Ishikawa (cell line): ENCODE data around the gene DCAF6.

Experiments used
- CEBPB ChIP-seq: IDR thresholded peaks from 2 replicates; pipeline ENCODE4 v1.6.1; 2012
- CREB1 ChIP-seq: IDR thresholded peaks from 2 replicates; pipeline ENCODE4 v1.6.1; 2012; ENCODE audit warnings: low read depth
- EGR1 ChIP-seq: IDR thresholded peaks from 2 replicates; pipeline ENCODE4 v1.6.1; 2012
- EP300 ChIP-seq: IDR thresholded peaks from 2 replicates; pipeline ENCODE4 v1.6.1; 2012; ENCODE audit warnings: borderline replicate concordance
- FOXM1 ChIP-seq: IDR thresholded peaks from 2 replicates; pipeline ENCODE4 v1.6.1; 2012; ENCODE audit warnings: low read depth, borderline replicate concordance
- NFIC ChIP-seq: IDR thresholded peaks from 2 replicates; pipeline ENCODE4 v1.6.1; 2012
- RAD21 ChIP-seq: IDR thresholded peaks from 2 replicates; pipeline ENCODE4 v1.6.1; 2012; ENCODE audit warnings: low read depth
- REST ChIP-seq: IDR thresholded peaks from 2 replicates; pipeline ENCODE4 v1.6.1; 2012; ENCODE audit warnings: low read depth, mild to moderate bottlenecking
- TAF1 ChIP-seq: IDR thresholded peaks from 2 replicates; pipeline ENCODE4 v1.6.1; 2012; ENCODE audit warnings: low read depth, mild to moderate bottlenecking
- TCF12 ChIP-seq: IDR thresholded peaks from 2 replicates; pipeline ENCODE4 v1.6.1; 2012; ENCODE audit warnings: low read depth
- TEAD4 ChIP-seq: IDR thresholded peaks from 2 replicates; pipeline ENCODE4 v1.6.1; 2012
- USF1 ChIP-seq: IDR thresholded peaks from 2 replicates; pipeline ENCODE4 v1.6.1; 2012
- YY1 ChIP-seq: IDR thresholded peaks from 2 replicates; pipeline ENCODE4 v1.6.1; 2012; ENCODE audit warnings: low read depth
- ZBTB7A ChIP-seq: IDR thresholded peaks from 2 replicates; pipeline ENCODE4 v1.6.1; 2012; ENCODE audit warnings: low read depth
- TF ChIP-seq, protein P1 (sequence below): IDR thresholded peaks from 2 replicates; pipeline ENCODE4 v1.6.1; 2012

The DCAF6 gene

GRCh38 chr1:167955915-167956314 is 19.4 kb downstream of the DCAF6 start:
- no peak for TF ChIP-seq RAD21
- TF ChIP-seq CREB1 = no peak
- TF ChIP-seq, protein P1, sequence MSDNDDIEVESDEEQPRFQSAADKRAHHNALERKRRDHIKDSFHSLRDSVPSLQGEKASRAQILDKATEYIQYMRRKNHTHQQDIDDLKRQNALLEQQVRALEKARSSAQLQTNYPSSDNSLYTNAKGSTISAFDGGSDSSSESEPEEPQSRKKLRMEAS = no peak
- no peak for TF ChIP-seq CEBPB
- no peak for TF ChIP-seq TAF1
- no peak for TF ChIP-seq EGR1
- no peak for TF ChIP-seq FOXM1
- TF ChIP-seq ZBTB7A = no peak
- no peak for TF ChIP-seq YY1
- TF ChIP-seq EP300 = no peak
- no peak for TF ChIP-seq USF1

DNA sequence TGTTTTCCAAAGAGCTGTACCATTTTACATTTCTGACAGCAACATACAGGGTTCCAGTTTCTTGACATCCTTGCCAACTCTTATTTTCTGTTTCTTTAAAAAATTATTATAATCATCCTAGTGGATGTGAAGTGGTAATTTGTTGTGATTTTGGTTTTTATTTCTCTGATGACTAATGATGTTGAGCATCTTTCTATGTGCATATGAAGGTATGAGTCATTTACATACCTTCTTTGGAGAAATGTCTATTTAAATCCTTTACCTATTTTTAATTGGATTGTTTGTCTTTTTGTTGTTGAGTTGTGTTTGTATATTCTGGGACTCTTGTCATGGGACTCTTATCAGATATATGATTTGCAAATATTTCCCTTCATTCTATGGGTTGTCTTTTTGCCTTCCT is 21.2 kb downstream of the DCAF6 start:
- TF ChIP-seq CREB1 (no peak), TCF12 (no peak), TAF1 (no peak), RAD21 (no peak), YY1 (no peak)
- TF ChIP-seq, protein P1 = no peak

DNA sequence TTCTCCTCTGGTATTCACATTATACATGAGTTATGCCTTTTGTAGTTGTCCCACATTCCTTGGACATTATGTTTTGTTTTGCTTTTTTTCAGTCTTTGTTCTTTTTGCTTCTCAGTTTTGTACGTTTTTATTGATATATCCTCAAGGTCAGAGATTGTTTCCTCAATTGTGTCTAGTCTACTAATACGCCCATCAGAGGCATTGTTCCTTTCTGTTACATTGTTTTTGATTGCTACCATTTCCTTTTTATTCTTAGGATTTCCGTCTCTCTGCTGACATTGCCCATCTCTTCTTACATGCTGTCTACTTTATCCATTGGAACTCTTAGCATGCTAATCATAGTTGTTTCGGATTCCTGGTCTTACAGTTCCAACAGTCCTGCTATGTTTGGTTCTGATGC is 28.2 kb downstream of the DCAF6 start:
- TF ChIP-seq, protein P1 = no peak
- no peak for TF ChIP-seq TCF12

DNA sequence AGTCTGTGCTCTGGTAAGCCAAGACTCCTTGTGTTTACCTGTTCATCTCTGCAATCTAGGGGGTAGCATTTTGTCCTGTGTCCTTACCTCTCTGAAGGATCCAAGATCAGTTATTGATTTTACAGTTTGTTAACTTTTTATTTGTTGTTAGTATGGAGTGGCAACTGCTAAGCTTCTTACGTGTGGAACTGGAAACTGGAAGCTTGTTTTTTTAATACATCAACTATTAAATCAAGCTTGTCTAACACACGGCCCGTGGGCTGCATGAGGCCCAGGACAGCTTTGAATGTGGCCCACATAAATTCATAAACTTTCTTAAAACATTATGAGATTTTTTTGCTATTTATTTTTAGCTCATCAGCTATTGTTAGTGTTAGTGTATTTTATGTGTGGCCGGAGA is 29.6 kb downstream of the DCAF6 start:
- no peak for TF ChIP-seq CREB1
- no peak for TF ChIP-seq ZBTB7A
- no peak for TF ChIP-seq EGR1
- TF ChIP-seq YY1 = no peak

DNA sequence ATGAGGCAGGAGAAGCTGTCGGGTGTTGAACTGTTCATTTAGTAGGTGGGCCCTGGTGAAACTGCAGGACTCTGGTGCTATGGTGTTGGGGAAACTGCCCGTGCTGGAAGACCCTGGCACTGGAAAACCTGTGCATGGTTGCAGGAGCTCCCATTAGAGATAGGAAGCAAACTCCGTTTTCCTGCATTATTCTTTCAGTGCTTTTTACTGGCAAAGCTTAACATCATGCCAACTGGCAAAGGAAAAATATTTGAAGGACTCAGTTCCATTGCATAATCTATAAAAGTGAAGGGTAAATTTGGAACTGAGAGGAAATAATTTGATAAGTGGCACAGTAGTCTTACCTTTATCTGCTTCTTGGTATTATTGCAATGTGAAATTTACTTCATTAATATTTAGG is 32.1 kb downstream of the DCAF6 start:
- TF ChIP-seq, protein P1 = no peak
- TF ChIP-seq FOXM1 (no peak), RAD21 (no peak), ZBTB7A (no peak), REST (no peak), USF1 (no peak), YY1 (no peak), CEBPB (no peak), NFIC (no peak)

GRCh38 chr1:167973832-167974231 is 37.3 kb downstream of the DCAF6 start:
- TF ChIP-seq NFIC (no peak), USF1 (no peak), YY1 (no peak), TEAD4 (no peak), EP300 (no peak), TAF1 (no peak), CREB1 (no peak), EGR1 (no peak), REST (no peak), ZBTB7A (no peak), CEBPB (no peak), FOXM1 (no peak)
- TF ChIP-seq, protein P1 = no peak
